ENCODE measurements around the gene EFHD1.
"Not testable (repeated sequence)": the region's sequence is repeated elsewhere in the genome, so short reads cannot be mapped to it uniquely, and the experiment has no call there.

DNA sequence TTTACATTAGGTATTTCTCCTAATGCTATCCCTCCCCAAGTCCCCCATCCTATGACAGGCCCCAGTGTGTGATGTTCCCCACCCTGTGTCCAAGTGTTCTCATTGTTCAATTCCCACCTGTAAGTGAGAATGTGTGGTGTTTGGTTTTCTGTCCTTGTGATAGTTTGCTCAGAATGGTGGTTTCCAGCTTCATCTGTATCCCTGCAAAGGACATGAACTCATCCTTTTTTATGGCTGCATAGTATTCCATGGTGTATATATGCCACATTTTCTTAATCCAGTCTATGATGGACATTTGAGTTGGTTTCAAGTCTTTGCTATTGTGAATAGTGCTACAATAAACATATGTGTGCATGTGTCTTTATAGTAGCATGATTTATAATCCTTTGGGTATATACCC, 86.7 kb downstream of the EFHD1 start:
- not testable (repeated sequence) for TF ChIP-seq SP1 (IDR thresholded peaks at IDR 0.05); NFRKB (IDR thresholded peaks at IDR 0.05); FOXA1 (IDR thresholded peaks at IDR 0.05); BHLHE40 (IDR thresholded peaks at IDR 0.05; ENCODE audit: borderline replicate concordance); FOXM1 (IDR thresholded peaks at IDR 0.05; ENCODE audit: borderline replicate concordance); CTBP1 (IDR thresholded peaks at IDR 0.05; ENCODE audit: borderline replicate concordance); ZNF384 (IDR thresholded peaks at IDR 0.05); L3MBTL2 (conservative IDR thresholded peaks at IDR 0.05)
